ENCODE data around the gene MYL12A.
"Not testable (repeated sequence)": the region's sequence is repeated elsewhere in the genome, so short reads cannot be mapped to it uniquely, and the experiment has no call there.

The MYL12A gene

DNA sequence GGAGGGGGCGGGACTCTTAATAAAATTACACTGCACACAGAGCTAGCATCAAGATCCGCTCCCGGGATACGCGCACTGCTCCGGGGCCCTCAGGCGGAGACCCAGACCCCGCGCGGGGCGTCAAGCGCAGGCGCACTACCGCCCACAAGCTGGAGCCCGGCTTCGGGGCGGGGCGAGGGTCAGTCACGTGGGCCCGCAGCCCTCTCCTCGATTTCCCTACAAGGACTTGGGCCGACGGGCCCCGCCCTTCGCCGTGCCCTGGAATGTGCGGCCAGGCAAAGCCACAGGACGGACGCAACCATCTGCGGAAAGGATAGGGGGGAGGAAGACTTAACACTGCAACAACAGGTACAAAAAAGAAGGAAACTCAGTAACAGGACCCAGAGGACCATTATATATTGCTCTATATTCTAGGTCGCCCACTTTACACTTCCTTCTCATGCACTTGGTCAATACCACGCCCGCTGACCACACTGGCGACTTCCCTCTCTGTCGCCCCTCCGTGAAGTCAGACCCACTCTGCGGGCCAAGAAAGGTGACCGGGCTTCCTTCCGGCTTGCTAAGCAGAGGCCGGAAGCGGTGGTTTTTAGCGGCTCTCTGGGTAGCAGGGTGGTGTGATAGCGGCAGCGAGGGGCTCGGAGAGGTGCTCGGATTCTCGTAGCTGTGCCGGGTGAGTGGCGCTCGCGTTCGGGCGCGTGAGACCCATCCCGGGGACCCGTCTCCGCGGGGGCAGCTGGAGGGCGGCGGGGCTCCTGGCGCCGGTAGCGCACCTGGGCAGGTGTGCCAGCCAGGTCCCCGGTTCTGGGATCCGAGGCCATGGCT, at the start of gene MYL12A:
Gene MYL12A (plus strand): TSS at position 562 of the 822 bp plus-strand sequence. CDS start 5,447 bp downstream, outside the sequence.
- peak; percentile 93 for DNase-seq (ENCODE audit: low spot score)
- TF ChIP-seq, protein P1, sequence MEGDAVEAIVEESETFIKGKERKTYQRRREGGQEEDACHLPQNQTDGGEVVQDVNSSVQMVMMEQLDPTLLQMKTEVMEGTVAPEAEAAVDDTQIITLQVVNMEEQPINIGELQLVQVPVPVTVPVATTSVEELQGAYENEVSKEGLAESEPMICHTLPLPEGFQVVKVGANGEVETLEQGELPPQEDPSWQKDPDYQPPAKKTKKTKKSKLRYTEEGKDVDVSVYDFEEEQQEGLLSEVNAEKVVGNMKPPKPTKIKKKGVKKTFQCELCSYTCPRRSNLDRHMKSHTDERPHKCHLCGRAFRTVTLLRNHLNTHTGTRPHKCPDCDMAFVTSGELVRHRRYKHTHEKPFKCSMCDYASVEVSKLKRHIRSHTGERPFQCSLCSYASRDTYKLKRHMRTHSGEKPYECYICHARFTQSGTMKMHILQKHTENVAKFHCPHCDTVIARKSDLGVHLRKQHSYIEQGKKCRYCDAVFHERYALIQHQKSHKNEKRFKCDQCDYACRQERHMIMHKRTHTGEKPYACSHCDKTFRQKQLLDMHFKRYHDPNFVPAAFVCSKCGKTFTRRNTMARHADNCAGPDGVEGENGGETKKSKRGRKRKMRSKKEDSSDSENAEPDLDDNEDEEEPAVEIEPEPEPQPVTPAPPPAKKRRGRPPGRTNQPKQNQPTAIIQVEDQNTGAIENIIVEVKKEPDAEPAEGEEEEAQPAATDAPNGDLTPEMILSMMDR (IDR thresholded peaks at IDR 0.05; ENCODE audit: extremely low read depth, missing control alignments): no peak

DNA sequence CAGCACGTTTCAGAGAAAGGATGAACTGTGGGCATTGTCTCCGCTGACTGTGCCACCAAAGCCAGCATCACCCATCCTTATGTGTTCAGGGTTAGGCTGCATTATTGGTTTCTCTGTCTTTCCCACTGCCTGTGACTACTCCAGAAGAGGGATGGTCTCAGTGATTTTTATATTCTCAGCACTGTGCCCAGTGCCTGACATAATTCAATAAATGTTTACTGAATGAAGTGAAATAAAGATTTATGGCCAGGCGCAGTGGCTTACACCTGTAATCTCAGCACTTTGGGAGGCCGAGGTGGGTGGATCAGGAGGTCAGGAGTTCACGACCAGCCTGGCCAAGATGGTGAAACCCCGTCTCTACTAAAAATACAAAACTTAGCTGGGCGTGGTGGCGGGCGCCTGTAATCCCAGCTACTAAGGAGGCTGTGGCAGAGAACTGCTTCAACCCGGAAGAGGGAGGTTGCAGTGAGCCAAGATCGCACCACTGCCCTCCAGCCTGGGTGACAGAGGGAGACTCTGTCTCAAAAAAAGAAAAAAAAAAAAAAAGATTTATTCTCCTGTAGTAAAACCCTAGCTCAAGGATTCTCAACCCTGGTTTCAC, 49.2 kb upstream of the MYL12A start:
- not testable (repeated sequence) for DNase-seq (ENCODE audit: low spot score)

DNA sequence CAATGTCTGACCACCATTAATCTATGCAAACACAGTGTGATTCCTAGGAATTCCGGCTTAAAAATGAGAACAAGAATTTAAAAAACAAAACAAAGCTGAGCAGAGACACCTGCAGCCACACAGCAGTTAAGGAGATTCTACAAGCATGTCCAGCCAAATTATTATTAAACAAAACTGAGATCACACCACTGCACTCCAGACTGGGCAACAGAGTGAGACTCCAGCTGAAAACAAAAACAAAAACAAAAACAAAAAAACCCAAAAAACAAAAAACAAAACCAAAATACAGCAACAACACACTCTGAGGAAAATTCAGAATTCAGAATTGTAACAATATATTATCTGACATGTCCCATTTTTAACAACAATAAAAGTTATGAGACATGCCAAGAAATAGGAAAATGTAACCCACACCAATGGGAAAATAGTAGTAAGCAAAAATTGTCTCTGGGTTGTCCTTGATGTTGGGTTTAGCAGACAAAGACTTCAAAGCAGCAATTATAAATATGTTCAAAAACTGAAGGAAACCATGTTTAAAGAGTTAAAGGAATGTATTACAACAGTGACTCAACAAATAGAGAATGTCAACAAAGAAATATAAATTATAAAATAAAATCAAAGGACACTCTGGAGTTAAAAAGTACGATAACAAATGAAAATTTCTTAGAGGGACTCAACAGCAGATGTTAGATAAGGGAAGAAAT, 47.5 kb upstream of the MYL12A start:
- DNase-seq (ENCODE audit: low spot score): no peak
- TF ChIP-seq, protein P1 (IDR thresholded peaks at IDR 0.05; ENCODE audit: extremely low read depth, missing control alignments): no peak

DNA sequence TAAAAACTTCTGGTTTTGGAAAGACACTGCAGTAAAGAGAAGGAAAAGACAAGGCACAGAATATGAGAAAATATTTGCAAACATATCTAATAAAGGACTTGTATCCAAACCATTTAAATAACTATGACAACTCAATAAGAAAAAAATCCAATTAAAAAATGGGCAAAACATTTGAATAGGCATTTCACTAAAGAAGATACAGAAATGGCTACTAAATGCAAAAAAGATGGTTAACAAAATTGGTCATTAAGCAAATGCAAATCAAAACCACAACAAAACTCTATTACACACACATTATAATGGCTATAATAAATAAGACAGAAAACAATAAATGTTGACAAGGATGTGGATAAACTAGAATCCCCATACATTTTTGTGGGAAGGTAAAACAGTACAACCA, 42.4 kb upstream of the MYL12A start:
- no peak for DNase-seq (ENCODE audit: low spot score)
- TF ChIP-seq, protein P1 (IDR thresholded peaks at IDR 0.05; ENCODE audit: extremely low read depth, missing control alignments): no peak

DNA sequence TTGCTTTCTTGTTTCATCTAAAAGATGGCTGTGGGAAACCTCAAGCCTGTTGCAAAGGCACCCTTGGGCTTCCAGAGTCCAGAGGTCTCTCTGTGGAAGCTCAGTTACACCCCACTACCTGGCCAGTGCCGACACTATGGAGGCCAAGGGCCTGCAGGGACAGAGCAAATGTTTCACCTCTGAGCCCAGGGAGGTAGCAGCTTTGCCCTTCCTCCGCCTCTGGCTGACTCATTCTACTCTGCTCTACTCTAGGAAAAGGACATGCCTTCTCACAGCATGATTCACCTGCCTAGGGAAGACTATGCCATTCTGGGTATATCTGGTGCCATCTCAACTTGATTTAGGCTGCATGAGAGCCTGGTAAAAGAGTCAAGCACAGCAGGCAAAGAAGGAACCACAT, 40.0 kb upstream of the MYL12A start:
- TF ChIP-seq, protein P1 (IDR thresholded peaks at IDR 0.05; ENCODE audit: extremely low read depth, missing control alignments): no peak
- no peak for DNase-seq (ENCODE audit: low spot score)

DNA sequence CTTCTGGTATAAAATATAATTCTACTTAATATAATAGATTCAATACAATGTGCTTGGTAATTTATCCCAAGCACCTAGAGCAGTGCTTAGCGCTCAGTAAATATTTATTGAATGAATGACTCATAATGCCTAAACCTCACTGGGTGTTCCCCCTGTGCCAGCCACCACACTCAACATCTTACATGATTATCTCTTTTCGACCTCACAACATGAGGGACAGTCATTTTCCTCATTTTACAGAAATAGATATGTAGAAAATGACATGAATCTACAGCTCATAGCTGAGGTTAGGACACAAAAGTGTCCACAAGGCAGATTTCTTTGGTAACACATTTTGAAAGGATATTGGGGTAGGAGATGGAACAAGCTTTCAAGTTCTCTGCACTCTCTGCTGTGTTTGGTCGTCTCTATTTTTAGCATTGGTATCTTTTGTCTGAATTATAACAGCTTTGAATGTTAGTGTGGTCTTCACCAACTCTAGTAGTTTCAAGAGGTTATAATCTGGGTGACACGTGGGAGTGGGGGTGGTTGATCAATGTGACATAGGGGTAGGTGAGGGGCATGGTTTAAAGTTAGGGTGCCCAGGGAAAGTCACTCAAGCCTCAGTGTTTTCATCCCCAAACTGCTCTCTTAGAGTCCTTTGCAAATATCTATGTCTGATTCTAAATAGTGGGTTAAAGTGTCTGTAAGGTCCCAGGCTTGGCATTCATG, 37.6 kb upstream of the MYL12A start:
- DNase-seq (ENCODE audit: low spot score): no peak
- TF ChIP-seq, protein P1 (IDR thresholded peaks at IDR 0.05; ENCODE audit: extremely low read depth, missing control alignments): no peak

DNA sequence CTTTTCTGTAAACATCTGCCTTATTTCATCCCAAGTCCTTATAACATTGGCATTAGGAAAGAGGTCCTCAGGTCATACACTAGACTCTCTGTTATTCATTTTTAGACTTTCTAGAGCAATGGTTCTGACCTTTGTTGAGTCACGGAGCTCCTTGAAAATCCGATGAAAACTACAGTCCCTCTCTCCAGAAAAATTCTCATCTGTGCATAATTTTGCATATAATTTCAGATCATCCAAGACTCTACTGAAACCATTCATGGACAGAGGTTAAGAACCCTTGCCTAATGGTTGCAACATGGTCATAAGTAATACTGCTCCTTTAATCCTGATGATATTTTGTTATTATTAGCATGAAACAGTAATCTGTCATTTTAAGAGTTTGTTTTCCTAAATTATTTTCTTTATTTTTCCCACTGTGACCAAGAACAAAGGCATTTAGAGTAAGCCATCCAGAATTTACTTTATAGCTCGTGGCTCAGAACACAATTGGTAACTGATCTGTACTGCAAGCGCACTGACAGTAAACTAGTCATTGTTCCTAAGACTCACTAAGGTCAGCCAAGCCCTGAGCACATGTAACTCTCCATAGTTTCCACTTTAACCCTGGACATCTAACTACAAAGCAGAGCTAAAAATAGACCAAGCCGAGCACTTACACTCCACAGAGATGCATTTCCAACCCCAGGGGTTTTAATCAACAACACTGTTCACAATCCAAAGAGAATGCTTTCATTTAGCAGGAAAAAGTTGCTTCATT, 36.2 kb upstream of the MYL12A start:
- no peak for DNase-seq (ENCODE audit: low spot score)

More for the DNA sequence above, 36.2 kb upstream of the MYL12A start:
- TF ChIP-seq, protein P1 (IDR thresholded peaks at IDR 0.05; ENCODE audit: extremely low read depth, missing control alignments): no peak
